HFF-Myc (cell line): ENCODE measurements around the gene AFAP1L2.

Experiments
- DNase-seq: peaks from one replicate; pipeline ENCODE4 v3.0.0-alpha.2; 2011; ENCODE audit warnings: low read depth; ENCODE audit errors: extremely low read depth
- H3K4me3 ChIP-seq: replicated peaks from 2 replicates; pipeline ENCODE4 v1.5.1; 2011; ENCODE audit warnings: low read depth, mild to moderate bottlenecking, control low read depth, low read length
- CTCF ChIP-seq: IDR thresholded peaks from 2 replicates; pipeline ENCODE4 v1.5.1; 2012; ENCODE audit warnings: mild to moderate bottlenecking, low read depth, low read length, control low read depth; ENCODE audit errors: missing control alignments

Gene AFAP1L2

GRCh38 chr10:114246679-114247305 is 157.5 kb downstream of the AFAP1L2 start:
- DNase-seq: no peak
- no peak overlapping the region for H3K4me3 ChIP-seq
- no peak for TF ChIP-seq CTCF

GRCh38 chr10:114245121-114245791 is 159.0 kb downstream of the AFAP1L2 start:
- no peak for TF ChIP-seq CTCF
- DNase-seq: no peak
- H3K4me3 ChIP-seq: no peak overlapping the region
